Measurements from ENCODE around the gene NAV2. TPM values are rescaled to one million over a fixed set of nuclear protein-coding genes. Genes with fewer than 3 reads are reported as not detected.
A peak's percentile ranks its signal among the peaks of the same experiment; 100 is the strongest.

The NAV2 gene
- total and polyA plus RNA-seq, 7 donors, result 1.2 to 62.6 (median 22.1) TPM

DNA sequence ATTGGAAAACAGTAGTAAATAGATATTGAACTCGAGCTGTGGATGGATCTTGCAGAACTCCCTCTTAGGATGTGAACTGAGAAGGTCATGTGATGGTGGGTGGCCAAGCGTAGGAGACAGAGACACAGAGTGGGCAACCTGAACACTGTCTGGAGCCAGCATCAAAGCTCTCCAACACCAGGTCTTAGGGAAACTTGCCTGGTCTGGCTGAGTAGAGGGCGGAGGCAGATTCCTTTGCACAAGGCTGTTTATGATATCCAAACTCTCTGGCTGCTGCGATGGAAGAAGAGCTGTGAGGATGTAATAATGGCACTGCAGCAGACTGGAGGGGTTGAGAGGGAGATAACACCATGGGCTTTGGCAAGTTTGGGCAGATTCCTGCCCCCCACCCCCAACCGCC lies 10.1 kb downstream of the NAV2 start:
- TF ChIP-seq POLR2AphosphoS5 (IDR thresholded peaks at IDR 0.05) (peak in 1 of 4 donors; percentile 10), EP300 (IDR thresholded peaks at IDR 0.05) (no peak), POLR2A (IDR thresholded peaks at IDR 0.05) (no peak)
- TF ChIP-seq, protein P1, sequence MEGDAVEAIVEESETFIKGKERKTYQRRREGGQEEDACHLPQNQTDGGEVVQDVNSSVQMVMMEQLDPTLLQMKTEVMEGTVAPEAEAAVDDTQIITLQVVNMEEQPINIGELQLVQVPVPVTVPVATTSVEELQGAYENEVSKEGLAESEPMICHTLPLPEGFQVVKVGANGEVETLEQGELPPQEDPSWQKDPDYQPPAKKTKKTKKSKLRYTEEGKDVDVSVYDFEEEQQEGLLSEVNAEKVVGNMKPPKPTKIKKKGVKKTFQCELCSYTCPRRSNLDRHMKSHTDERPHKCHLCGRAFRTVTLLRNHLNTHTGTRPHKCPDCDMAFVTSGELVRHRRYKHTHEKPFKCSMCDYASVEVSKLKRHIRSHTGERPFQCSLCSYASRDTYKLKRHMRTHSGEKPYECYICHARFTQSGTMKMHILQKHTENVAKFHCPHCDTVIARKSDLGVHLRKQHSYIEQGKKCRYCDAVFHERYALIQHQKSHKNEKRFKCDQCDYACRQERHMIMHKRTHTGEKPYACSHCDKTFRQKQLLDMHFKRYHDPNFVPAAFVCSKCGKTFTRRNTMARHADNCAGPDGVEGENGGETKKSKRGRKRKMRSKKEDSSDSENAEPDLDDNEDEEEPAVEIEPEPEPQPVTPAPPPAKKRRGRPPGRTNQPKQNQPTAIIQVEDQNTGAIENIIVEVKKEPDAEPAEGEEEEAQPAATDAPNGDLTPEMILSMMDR (IDR thresholded peaks at IDR 0.05), result no peak
- DNase-seq, result no peak
- Histone ChIP-seq H3K4me3 (no peak overlapping the region), H3K27me3 (no peaks in the 10 kb centered on the region), H3K9me3 (no peaks in the 10 kb centered on the region), H3K4me1 (peaks cover 0 to 88% (median 78%) of the 10 kb centered on the region in 4 donors), H3K27ac (peak overlapping the region; percentile 73 to 98 (median 90)), H3K36me3 (no peaks in the 10 kb centered on the region)
- WGBS, 2 donors, result 79 to 84% methylated on average over 5 of the region's 5 CpGs
- intact Hi-C loops (cut with DNase I), result no loop called here

DNA sequence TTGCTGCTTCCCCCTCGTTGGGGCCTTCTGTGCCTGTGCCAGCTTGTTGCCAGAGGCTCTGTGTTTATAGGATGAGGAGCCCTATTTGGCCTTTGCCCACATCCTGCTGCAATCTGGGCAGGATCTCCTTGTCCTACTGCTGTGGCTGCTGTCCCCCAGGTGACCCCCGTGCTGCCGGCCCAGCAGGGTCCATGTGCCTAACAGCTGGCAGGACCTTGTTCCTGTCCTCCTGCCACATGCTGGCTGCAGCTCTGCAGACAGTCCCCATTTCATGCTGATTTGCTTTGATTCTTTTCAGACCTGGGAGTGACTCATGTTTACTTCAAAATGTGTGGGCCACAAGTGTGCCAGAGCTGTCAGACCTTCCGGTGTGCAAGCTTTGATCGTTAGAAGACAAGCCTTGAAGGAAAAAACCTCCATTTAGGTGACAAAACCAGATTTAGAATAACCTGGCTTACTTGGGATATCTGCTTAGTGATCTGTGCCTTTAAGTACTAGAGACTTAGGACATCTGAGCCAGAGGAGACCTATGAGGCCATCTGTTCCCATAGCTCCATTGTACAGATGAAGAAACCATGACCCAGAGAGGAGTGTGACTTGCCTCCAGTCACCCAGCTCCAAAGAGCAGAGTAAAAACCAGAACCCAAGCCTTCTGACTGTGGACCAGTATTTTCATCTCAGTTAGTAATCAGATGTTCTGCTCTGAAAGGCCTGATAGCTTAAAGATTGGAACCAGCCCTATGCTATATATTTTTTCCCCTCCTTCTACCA lies 11.1 kb downstream of the NAV2 start:
- peak; percentile 84 for DNase-seq
- Histone ChIP-seq H3K36me3 (no peaks in the 10 kb centered on the region), H3K27ac (peak overlapping the region; percentile 73 to 98 (median 90)), H3K9me3 (no peaks in the 10 kb centered on the region), H3K4me1 (peaks cover 0 to 88% (median 80%) of the 10 kb centered on the region in 4 donors), H3K4me3 (no peak overlapping the region), H3K27me3 (no peaks in the 10 kb centered on the region)
- intact Hi-C loops (cut with DNase I), result no loop called here
- 22 to 43% methylated on average over 5 of the region's 5 CpGs for WGBS, 2 donors
- no peak for TF ChIP-seq POLR2A (IDR thresholded peaks at IDR 0.05)
- peak; percentile 17 to 70 (median 56) for TF ChIP-seq POLR2AphosphoS5 (IDR thresholded peaks at IDR 0.05)
- TF ChIP-seq EP300 (IDR thresholded peaks at IDR 0.05), result peak in 1 of 4 donors; percentile 43

DNA sequence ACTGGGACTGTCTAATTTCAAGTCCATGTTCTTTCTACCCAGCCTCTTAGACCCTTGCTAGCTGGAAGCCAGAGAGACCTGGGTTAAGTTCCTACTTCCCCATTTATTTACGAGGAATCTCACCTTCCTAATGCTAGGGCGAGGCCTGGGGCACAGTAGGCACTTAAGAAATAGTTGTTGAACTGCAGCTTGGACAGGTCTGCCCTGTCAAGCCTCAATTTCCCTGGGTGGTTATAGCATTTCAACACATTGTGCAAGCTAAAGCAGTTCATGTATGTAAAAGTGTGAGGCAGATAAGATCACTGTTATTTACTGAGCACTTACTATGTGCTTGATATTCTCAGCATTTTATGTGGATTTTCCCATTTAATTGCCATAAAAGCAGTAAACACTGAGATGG lies 12.1 kb downstream of the NAV2 start:
- no peaks in the 10 kb centered on the region for H3K27me3 ChIP-seq
- no peak overlapping the region for H3K4me3 ChIP-seq
- intact Hi-C loops (cut with DNase I), result no loop called here
- no peaks in the 10 kb centered on the region for H3K36me3 ChIP-seq
- peaks cover 0 to 88% (median 80%) of the 10 kb centered on the region in 4 donors for H3K4me1 ChIP-seq
- TF ChIP-seq POLR2A (IDR thresholded peaks at IDR 0.05) (no peak), EP300 (IDR thresholded peaks at IDR 0.05) (no peak), POLR2AphosphoS5 (IDR thresholded peaks at IDR 0.05) (no peak)
- TF ChIP-seq, protein P1 (IDR thresholded peaks at IDR 0.05), result no peak
- 76 to 84% methylated on average over 2 of the region's 2 CpGs for WGBS, 2 donors
- H3K27ac ChIP-seq, result peak overlapping the region; percentile 73 to 98 (median 90)
- H3K9me3 ChIP-seq, result no peaks in the 10 kb centered on the region
- DNase-seq, result no peak

DNA sequence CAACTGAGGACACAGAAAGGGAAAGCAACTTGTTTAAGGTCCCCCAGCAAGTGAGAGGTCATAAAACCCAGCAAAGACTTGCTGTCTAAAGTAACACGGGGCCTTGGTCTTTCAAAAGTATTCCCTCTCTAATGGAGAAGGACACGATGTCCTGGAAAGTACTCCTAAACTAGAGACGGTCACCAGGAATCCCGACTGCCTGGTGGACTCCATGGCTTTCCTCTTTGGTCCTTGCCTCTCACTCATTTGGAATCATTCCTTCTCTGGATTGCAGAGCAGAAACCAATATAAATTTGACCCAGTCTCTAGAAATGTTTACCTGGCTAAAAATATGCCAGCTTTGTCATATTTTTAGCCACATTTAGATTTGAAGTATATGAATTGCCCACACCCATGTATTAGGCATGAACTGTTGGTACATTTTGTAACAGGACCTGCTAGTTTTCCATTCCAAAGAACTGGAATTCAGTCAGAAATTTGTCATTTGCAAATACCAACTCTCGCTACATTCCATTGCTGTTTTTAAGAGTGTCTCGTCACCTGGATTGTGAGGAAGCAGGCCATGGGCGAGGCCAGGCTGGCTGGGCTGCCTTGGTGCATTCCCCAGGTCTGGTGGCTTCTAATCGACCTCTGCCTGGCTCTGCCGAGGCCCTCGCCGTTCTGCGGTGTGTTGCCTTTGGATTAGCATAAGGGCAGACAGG lies 12.9 kb downstream of the NAV2 start:
- no peak for TF ChIP-seq POLR2A (IDR thresholded peaks at IDR 0.05)
- TF ChIP-seq POLR2AphosphoS5 (IDR thresholded peaks at IDR 0.05), result no peak
- TF ChIP-seq EP300 (IDR thresholded peaks at IDR 0.05), result no peak
- TF ChIP-seq, protein P1 (IDR thresholded peaks at IDR 0.05), result no peak
- Histone ChIP-seq H3K4me1 (peaks cover 0 to 91% (median 84%) of the 10 kb centered on the region in 4 donors), H3K9me3 (no peaks in the 10 kb centered on the region), H3K27ac (peak overlapping the region; percentile 73 to 98 (median 90)), H3K4me3 (no peak overlapping the region), H3K27me3 (no peaks in the 10 kb centered on the region), H3K36me3 (no peaks in the 10 kb centered on the region)
- WGBS, 2 donors, result 74 to 79% methylated on average over 12 of the region's 12 CpGs
- intact Hi-C loops (cut with DNase I), result no loop called here
- no peak for DNase-seq

DNA sequence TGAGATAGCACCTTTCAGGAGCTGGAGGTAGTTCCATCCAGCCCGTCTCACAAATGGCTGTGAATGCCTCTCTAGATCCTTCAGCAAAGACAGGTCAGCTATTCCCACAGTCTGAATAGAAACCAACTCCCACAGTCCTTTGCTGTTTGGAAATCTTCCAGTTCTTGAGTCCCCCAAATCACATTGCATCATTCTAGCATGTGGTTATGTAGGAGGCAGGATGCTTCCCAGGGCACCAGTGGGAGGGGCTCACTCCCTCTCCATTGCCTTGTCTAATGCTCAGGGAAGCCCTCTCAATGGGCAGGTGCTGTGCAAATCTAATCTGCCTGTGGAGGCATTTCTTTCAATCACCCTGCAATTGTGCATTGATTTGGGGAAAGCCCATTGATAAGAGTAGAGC lies 14.6 kb downstream of the NAV2 start:
- peaks cover 0 to 92% (median 89%) of the 10 kb centered on the region in 4 donors for H3K4me1 ChIP-seq
- TF ChIP-seq POLR2A (IDR thresholded peaks at IDR 0.05) (no peak), POLR2AphosphoS5 (IDR thresholded peaks at IDR 0.05) (peak in 2 of 4 donors; percentile 48 to 61)
- no peak overlapping the region for H3K4me3 ChIP-seq
- intact Hi-C loops (cut with DNase I), result no loop called here
- no peak for DNase-seq
- 88 to 89% methylated on average over 1 of the region's 1 CpG for WGBS, 2 donors
- no peaks in the 10 kb centered on the region for H3K27me3 ChIP-seq
- no peaks in the 10 kb centered on the region for H3K9me3 ChIP-seq
- H3K36me3 ChIP-seq, result no peaks in the 10 kb centered on the region
- peak overlapping the region; percentile 73 to 98 (median 90) for H3K27ac ChIP-seq
